OCI-LY7 (cell line): ENCODE data around the gene SURF1. TPM values are rescaled to one million over a fixed set of nuclear protein-coding genes. Genes with fewer than 3 reads are reported as not detected.
A peak's percentile ranks its signal among the peaks of the same experiment; 100 is the strongest.

Experiments used
- BruUV-seq: library from RNA; stranded (reverse); fragments of 400-500 nt; replicated peaks from 2 replicates; lab custom pipeline; 2021; lab: Mats Ljungman, UMichigan
- CTCF ChIA-PET: fragments of 300-600 bp; sonication (Branson Sonifier 250); formaldehyde crosslinking; loops from one replicate; lab custom pipeline; 2022; ENCODE audit warnings: antibody characterized with exemption; ENCODE audit not compliant: unreplicated experiment; lab: Charles Lee
- POLR2A ChIA-PET: fragments of 300-600 bp; sonication (Branson Sonifier 250); formaldehyde crosslinking; loops from one replicate; lab custom pipeline; 2022; ENCODE audit warnings: antibody characterized with exemption; lab: Charles Lee
- DNase-seq: peaks from one replicate; pipeline ENCODE4 v3.0.0-alpha.2; 2015; ENCODE audit warnings: low spot score
- H2AFZ ChIP-seq: fragments of 200-600 bp; sonication (generic), shearing (Covaris generic); 2 replicates; pipeline ENCODE4 v1.6.1; 2014; ENCODE audit warnings: mild to moderate bottlenecking, antibody characterized with exemption, low read length, moderate library complexity
- H3K27ac ChIP-seq: fragments of 200-600 bp; sonication (generic); 2 replicates; pipeline ENCODE4 v1.5.1; 2014; ENCODE audit warnings: mixed run types, low read depth, mild to moderate bottlenecking, moderate library complexity, low read length, inconsistent platforms; ENCODE audit not compliant: poor library complexity, severe bottlenecking
- H3K36me3 ChIP-seq: fragments of 200-600 bp; sonication (generic); 2 replicates; pipeline ENCODE4 v1.6.1; 2014; ENCODE audit warnings: mild to moderate bottlenecking, antibody characterized with exemption, low read length, moderate library complexity, mixed read lengths; ENCODE audit not compliant: insufficient read depth
- H3K4me1 ChIP-seq: fragments of 200-600 bp; sonication (generic); 2 replicates; pipeline ENCODE4 v1.5.1; 2014; ENCODE audit warnings: mild to moderate bottlenecking, low read length; ENCODE audit not compliant: insufficient read depth, poor library complexity, severe bottlenecking
- H3K4me2 ChIP-seq: fragments of 200-600 bp; sonication (generic); 2 replicates; pipeline ENCODE4 v1.6.1; 2014; ENCODE audit warnings: mild to moderate bottlenecking, low read length
- H3K4me3 ChIP-seq: fragments of 200-600 bp; sonication (generic); 2 replicates; pipeline ENCODE4 v1.5.1; 2014; ENCODE audit warnings: mild to moderate bottlenecking, low read depth, low read length; ENCODE audit not compliant: poor library complexity, severe bottlenecking
- H3K79me2 ChIP-seq: fragments of 200-600 bp; sonication (generic); 2 replicates; pipeline ENCODE4 v1.6.1; 2016; ENCODE audit warnings: low read depth, mild to moderate bottlenecking, low read length, moderate library complexity, mixed read lengths; ENCODE audit not compliant: insufficient read depth
- H3K9me2 ChIP-seq: fragments of 200-600 bp; sonication (generic); 2 replicates; pipeline ENCODE4 v1.6.1; 2016; ENCODE audit warnings: mild to moderate bottlenecking, low read length, mixed read lengths; ENCODE audit not compliant: insufficient read depth
- H3K9me3 ChIP-seq: fragments of 200-600 bp; sonication (generic); 2 replicates; pipeline ENCODE4 v1.6.1; 2014; ENCODE audit warnings: mild to moderate bottlenecking, mixed run types, low read length, mixed read lengths
- H4K20me1 ChIP-seq: fragments of 200-600 bp; sonication (generic); 2 replicates; pipeline ENCODE4 v1.6.1; 2014; ENCODE audit warnings: mild to moderate bottlenecking, antibody characterized with exemption, low read length, moderate library complexity, mixed read lengths; ENCODE audit not compliant: insufficient read depth
- EZH2phosphoT487 ChIP-seq: fragments of 200-600 bp; sonication (generic); IDR thresholded peaks from 2 replicates; pipeline ENCODE4 v1.6.1; 2018; ENCODE audit warnings: low read depth, borderline replicate concordance, mild to moderate bottlenecking, mixed run types, antibody characterized with exemption, low read length, moderate library complexity, mixed read lengths
- intact Hi-C: fragments of 100-400 bp; cut with micrococcal nuclease; formaldehyde crosslinking; loops from one replicate; pipeline ENCODE4 v1.10.0; 2022; ENCODE audit not compliant: unreplicated experiment
- total RNA-seq, 2 experiments: library from RNA; depleted of rRNA in 1 of 2; stranded (reverse); fragments of >200 nt in 1 of 2; shearing (Covaris generic) in 1 of 2; gene quantifications; 2 replicates each; pipeline ENCODE4 v1.2.3, GENCODE V29; 2014 to 2022
- TF ChIP-seq, protein P1 (sequence below): fragments of 200-600 bp; sonication (generic); conservative IDR thresholded peaks from 2 replicates; pipeline ENCODE4 v1.5.1; 2014; ENCODE audit warnings: mild to moderate bottlenecking, antibody characterized with exemption, low read length, moderate library complexity, mixed read lengths

The SURF1 gene
- total RNA-seq, 2 experiments from 2014 or later = 22.9 to 38.9 TPM

- intact Hi-C loops = no loop called here
- no peak for TF ChIP-seq EZH2phosphoT487
- TF ChIP-seq, protein P1, sequence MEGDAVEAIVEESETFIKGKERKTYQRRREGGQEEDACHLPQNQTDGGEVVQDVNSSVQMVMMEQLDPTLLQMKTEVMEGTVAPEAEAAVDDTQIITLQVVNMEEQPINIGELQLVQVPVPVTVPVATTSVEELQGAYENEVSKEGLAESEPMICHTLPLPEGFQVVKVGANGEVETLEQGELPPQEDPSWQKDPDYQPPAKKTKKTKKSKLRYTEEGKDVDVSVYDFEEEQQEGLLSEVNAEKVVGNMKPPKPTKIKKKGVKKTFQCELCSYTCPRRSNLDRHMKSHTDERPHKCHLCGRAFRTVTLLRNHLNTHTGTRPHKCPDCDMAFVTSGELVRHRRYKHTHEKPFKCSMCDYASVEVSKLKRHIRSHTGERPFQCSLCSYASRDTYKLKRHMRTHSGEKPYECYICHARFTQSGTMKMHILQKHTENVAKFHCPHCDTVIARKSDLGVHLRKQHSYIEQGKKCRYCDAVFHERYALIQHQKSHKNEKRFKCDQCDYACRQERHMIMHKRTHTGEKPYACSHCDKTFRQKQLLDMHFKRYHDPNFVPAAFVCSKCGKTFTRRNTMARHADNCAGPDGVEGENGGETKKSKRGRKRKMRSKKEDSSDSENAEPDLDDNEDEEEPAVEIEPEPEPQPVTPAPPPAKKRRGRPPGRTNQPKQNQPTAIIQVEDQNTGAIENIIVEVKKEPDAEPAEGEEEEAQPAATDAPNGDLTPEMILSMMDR = peak; percentile 58; the same call in 1 of the 2 replicates
- H3K4me1 ChIP-seq = peaks cover 30% of the 10 kb centered on the region
- CTCF ChIA-PET = no interaction called here
- H3K4me2 ChIP-seq = no peak overlapping the region
- H3K9me3 ChIP-seq = no peaks in the 10 kb centered on the region
- H3K27ac ChIP-seq = no peak overlapping the region
- no peaks in the 10 kb centered on the region for H4K20me1 ChIP-seq
- peaks cover 18% of the 10 kb centered on the region for H3K79me2 ChIP-seq
- POLR2A ChIA-PET = no interaction called here
- DNase-seq = no peak
- no peak overlapping the region for H3K4me3 ChIP-seq
- peaks cover 88% of the 10 kb centered on the region for H3K36me3 ChIP-seq
- no peak overlapping the region for H2AFZ ChIP-seq
- no peaks in the 10 kb centered on the region for H3K9me2 ChIP-seq
- BruUV-seq = no TSS peak
These were observed 14.2 kb downstream of the SURF1 start for GRCh38 chr9:133342069-133342406.

DNA sequence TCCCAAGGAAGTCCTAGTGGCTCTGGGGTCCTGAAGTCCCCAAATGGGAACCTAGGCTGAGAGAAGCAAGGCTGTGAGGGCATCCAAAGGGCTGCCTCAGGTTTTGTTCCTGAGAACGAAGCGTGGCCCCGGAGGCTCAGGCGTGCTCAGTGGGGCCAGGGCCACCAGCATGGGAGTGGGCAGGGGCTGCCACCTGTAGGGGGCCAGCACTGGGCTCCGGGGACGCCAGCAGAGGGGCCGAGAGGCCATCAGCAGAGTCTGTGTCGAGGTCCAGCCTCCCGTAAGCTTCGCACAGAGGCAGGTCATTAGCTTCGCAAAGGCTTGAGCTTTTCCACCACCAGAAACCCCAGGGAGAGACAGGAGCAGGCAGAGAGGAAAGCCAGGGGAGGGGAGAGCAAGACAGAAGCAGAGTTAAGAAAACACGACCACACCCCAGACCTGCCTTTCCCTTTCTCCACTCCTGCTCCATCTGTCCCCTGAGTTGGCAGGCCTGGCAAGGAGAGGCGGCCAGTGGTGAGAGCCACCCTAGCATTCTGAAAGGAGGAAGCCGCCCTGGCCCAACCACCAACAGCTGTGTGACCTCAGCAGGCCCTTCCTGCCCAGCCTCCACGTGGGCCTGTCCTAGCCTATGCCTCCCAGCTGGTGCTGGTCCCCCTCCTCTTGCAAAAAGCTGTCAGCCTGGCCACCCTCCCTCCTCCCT lies 14.8 kb downstream of the SURF1 start:
- Histone ChIP-seq H2AFZ (no peak overlapping the region), H4K20me1 (no peaks in the 10 kb centered on the region), H3K9me3 (no peaks in the 10 kb centered on the region), H3K9me2 (no peaks in the 10 kb centered on the region), H3K36me3 (peaks cover 92% of the 10 kb centered on the region), H3K4me3 (no peak overlapping the region), H3K27ac (no peak overlapping the region), H3K4me2 (no peak overlapping the region), H3K79me2 (peaks cover 13% of the 10 kb centered on the region), H3K4me1 (peaks cover 31% of the 10 kb centered on the region)
- ChIA-PET POLR2A (no interaction called here), CTCF (no interaction called here)
- intact Hi-C loops = no loop called here
- TF ChIP-seq, protein P1 = no peak
- no peak for TF ChIP-seq EZH2phosphoT487
- no TSS peak for BruUV-seq
- DNase-seq = no peak

DNA sequence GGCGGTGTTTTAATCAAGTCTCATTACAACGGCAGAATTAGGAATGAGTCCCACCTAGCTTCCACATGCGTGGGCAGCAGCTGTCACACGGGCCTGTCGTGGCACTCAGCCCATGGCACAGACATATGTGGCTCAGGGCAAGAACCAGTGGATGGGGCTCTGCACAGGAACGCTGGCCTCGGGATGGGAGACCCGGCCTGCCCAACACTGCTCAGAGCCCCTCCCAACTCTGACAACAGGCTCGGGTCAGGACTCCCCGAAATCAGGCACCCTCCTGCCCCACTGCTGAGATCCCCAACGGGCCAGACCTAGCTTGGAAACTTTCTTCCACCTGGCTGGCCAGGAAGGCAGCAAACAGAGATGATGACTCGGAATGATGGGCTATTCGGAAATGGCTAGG lies 15.4 kb downstream of the SURF1 start:
- Histone ChIP-seq H3K4me3 (no peak overlapping the region), H3K36me3 (peaks cover 89% of the 10 kb centered on the region), H3K4me1 (peaks cover 29% of the 10 kb centered on the region), H3K9me2 (no peaks in the 10 kb centered on the region), H3K9me3 (no peaks in the 10 kb centered on the region), H3K27ac (peak overlapping the region; percentile 41), H4K20me1 (no peaks in the 10 kb centered on the region), H2AFZ (no peak overlapping the region), H3K79me2 (peaks cover 7% of the 10 kb centered on the region; the same call in 1 of the 2 replicates), H3K4me2 (peak overlapping the region; percentile 52; the same call in 1 of the 2 replicates)
- intact Hi-C loops = no loop called here
- BruUV-seq = no TSS peak
- ChIA-PET CTCF (no interaction called here), POLR2A (interaction anchor here (1.0 kb wide), 1 partner anchor 14 kb away, joined by 3 read pairs; no protein-coding TSS in a partner anchor)
- no peak for DNase-seq
- no peak for TF ChIP-seq EZH2phosphoT487
- TF ChIP-seq, protein P1 = no peak
